H9 (cell line): ENCODE results near the gene CALM1. TPM values are rescaled to one million over a fixed set of nuclear protein-coding genes. Genes with fewer than 3 reads are reported as not detected.

ENCODE experiments used
- DNase-seq: peaks from one replicate; pipeline ENCODE4 v3.0.0-alpha.2; 2017
- H2AFZ ChIP-seq: one replicate; pipeline ENCODE4 v1.6.1; 2013; ENCODE audit warnings: mild to moderate bottlenecking, low read length, control low read depth, moderate library complexity
- H2AK5ac ChIP-seq: 2 replicates; pipeline ENCODE4 v1.6.1; 2013; ENCODE audit warnings: low read length, control low read depth, mixed read lengths; ENCODE audit not compliant: insufficient read length
- H2BK120ac ChIP-seq: one replicate; pipeline ENCODE4 v1.6.1; 2013; ENCODE audit warnings: low read depth, mild to moderate bottlenecking, low read length, control low read depth, inconsistent platforms; ENCODE audit not compliant: poor library complexity, severe bottlenecking
- H2BK12ac ChIP-seq: 2 replicates; pipeline ENCODE4 v1.6.1; 2013; ENCODE audit warnings: low read length, control low read depth, mixed read lengths, low read depth; ENCODE audit not compliant: insufficient read length
- H2BK15ac ChIP-seq: 2 replicates; pipeline ENCODE4 v1.6.1; 2013; ENCODE audit warnings: low read depth, low read length, control low read depth
- H2BK20ac ChIP-seq: one replicate; pipeline ENCODE4 v1.6.1; 2013; ENCODE audit warnings: low read depth, mild to moderate bottlenecking, low read length, control low read depth, inconsistent platforms; ENCODE audit not compliant: poor library complexity, severe bottlenecking
- H2BK5ac ChIP-seq: 2 replicates; pipeline ENCODE4 v1.6.1; 2013; ENCODE audit warnings: low read length, control low read depth, mixed read lengths; ENCODE audit not compliant: insufficient read length
- H3K14ac ChIP-seq: 2 replicates; pipeline ENCODE4 v1.6.1; 2013; ENCODE audit warnings: low read length, control low read depth; ENCODE audit not compliant: insufficient read depth
- H3K18ac ChIP-seq: 2 replicates; pipeline ENCODE4 v1.6.1; 2013; ENCODE audit warnings: low read depth, mild to moderate bottlenecking, mixed read lengths, low read length, control low read depth; ENCODE audit not compliant: insufficient read length
- H3K23ac ChIP-seq: 2 replicates; pipeline ENCODE4 v1.6.1; 2013; ENCODE audit warnings: low read length, control low read depth, mixed read lengths, low read depth; ENCODE audit not compliant: insufficient read length
- H3K23me2 ChIP-seq: 2 replicates; pipeline ENCODE4 v1.6.1; 2013; ENCODE audit warnings: low read depth, mild to moderate bottlenecking, mixed read lengths, low read length, control low read depth; ENCODE audit not compliant: insufficient read length, poor library complexity, severe bottlenecking
- H3K27ac ChIP-seq: 2 replicates; pipeline ENCODE4 v1.5.1; 2013; ENCODE audit warnings: low read length, control low read depth, mixed read lengths, low read depth; ENCODE audit not compliant: insufficient read length
- H3K27me3 ChIP-seq: 2 replicates; pipeline ENCODE4 v1.6.1; 2013; ENCODE audit warnings: low read length, control low read depth, inconsistent platforms; ENCODE audit not compliant: insufficient read depth
- H3K4ac ChIP-seq: 2 replicates; pipeline ENCODE4 v1.6.1; 2013; ENCODE audit warnings: low read depth, mild to moderate bottlenecking, control low read depth, inconsistent platforms, low read length, moderate library complexity
- H3K4me1 ChIP-seq: 2 replicates; pipeline ENCODE4 v1.6.1; 2013; ENCODE audit warnings: low read length, control low read depth, inconsistent platforms; ENCODE audit not compliant: insufficient read depth
- H3K4me2 ChIP-seq: 2 replicates; pipeline ENCODE4 v1.6.1; 2013; ENCODE audit warnings: low read length, control low read depth, mixed read lengths; ENCODE audit not compliant: insufficient read length, insufficient read depth
- H3K56ac ChIP-seq: 2 replicates; pipeline ENCODE4 v1.6.1; 2013; ENCODE audit warnings: low read depth, mild to moderate bottlenecking, mixed read lengths, low read length, control low read depth; ENCODE audit not compliant: insufficient read length
- H3K79me1 ChIP-seq: 2 replicates; pipeline ENCODE4 v1.6.1; 2013; ENCODE audit warnings: low read depth, mild to moderate bottlenecking, moderate library complexity, low read length, control low read depth, inconsistent platforms; ENCODE audit not compliant: insufficient read depth, poor library complexity, severe bottlenecking
- H3K79me2 ChIP-seq: 2 replicates; pipeline ENCODE4 v1.6.1; 2013; ENCODE audit warnings: low read length, control low read depth, inconsistent platforms; ENCODE audit not compliant: insufficient read depth
- H3K9ac ChIP-seq: 2 replicates; pipeline ENCODE4 v1.6.1; 2013; ENCODE audit warnings: low read length, control low read depth, mixed read lengths; ENCODE audit not compliant: insufficient read length; ENCODE audit errors: extremely low read depth
- H3K9me3 ChIP-seq: one replicate; pipeline ENCODE4 v1.6.1; 2013; ENCODE audit warnings: low read depth, low read length, inconsistent platforms; ENCODE audit not compliant: control insufficient read depth
- H3T11ph ChIP-seq: one replicate; pipeline ENCODE4 v1.6.1; 2013; ENCODE audit warnings: mild to moderate bottlenecking, low read length, control low read depth, inconsistent platforms
- H4K20me1 ChIP-seq: one replicate; pipeline ENCODE4 v1.6.1; 2013; ENCODE audit not compliant: control insufficient read depth, insufficient read length, insufficient read depth
- H4K5ac ChIP-seq: 2 replicates; pipeline ENCODE4 v1.6.1; 2013; ENCODE audit warnings: low read depth, mild to moderate bottlenecking, mixed read lengths, low read length, control low read depth; ENCODE audit not compliant: insufficient read length
- H4K8ac ChIP-seq: replicated peaks from 2 replicates; pipeline ENCODE4 v1.6.1; 2013; ENCODE audit warnings: low read length, control low read depth, mixed read lengths, low read depth; ENCODE audit not compliant: insufficient read length
- H4K91ac ChIP-seq: 2 replicates; pipeline ENCODE4 v1.6.1; 2013; ENCODE audit warnings: low read depth, mild to moderate bottlenecking, moderate library complexity, mixed read lengths, low read length, control low read depth; ENCODE audit not compliant: insufficient read length
- H3K27ac Mint-ChIP-seq, 3 experiments: 2 replicates in 2 of 3; 3 replicates in 1 of 3; pipeline ENCODE4 v1.8.0; 2020 to 2021; ENCODE audit warnings: mixed read lengths in 3 of 3, mild to moderate bottlenecking in 1 of 3, moderate library complexity in 1 of 3
- H3K27me3 Mint-ChIP-seq: 2 replicates; pipeline ENCODE4 v1.8.0; 2021; ENCODE audit warnings: low read depth, mild to moderate bottlenecking, moderate library complexity, mixed read lengths
- H3K36me3 Mint-ChIP-seq, 3 experiments: 2 replicates in 2 of 3; 3 replicates in 1 of 3; pipeline ENCODE4 v1.8.0; 2020 to 2021; ENCODE audit warnings: low read depth in 3 of 3, mixed read lengths in 3 of 3; ENCODE audit not compliant: insufficient read depth in 1 of 3
- H3K4me1 Mint-ChIP-seq, 2 experiments: 2 replicates each; pipeline ENCODE4 v1.8.0; 2020; ENCODE audit warnings: mixed read lengths in 2 of 2
- H3K4me3 Mint-ChIP-seq, 2 experiments: 2 replicates in 1 of 2; 3 replicates in 1 of 2; pipeline ENCODE4 v1.8.0; 2020 to 2021; ENCODE audit warnings: mild to moderate bottlenecking in 2 of 2, mixed read lengths in 2 of 2, moderate library complexity in 1 of 2
- H3K9me3 Mint-ChIP-seq, 2 experiments: 2 replicates in 1 of 2; 3 replicates in 1 of 2; pipeline ENCODE4 v1.8.0; 2020; ENCODE audit warnings: mild to moderate bottlenecking in 2 of 2, mixed read lengths in 2 of 2, moderate library complexity in 1 of 2
- whole genome bisulfite sequencing: extraction: QIAGEN DNeasy Blood & Tissue Kit; methylation state at CpG from one replicate; pipeline ENCODE4 v1.1.7; 2013; ENCODE audit warnings: missing lambda C conversion rate, low lambda C conversion rate, mixed read lengths; ENCODE audit not compliant: insufficient read length; ENCODE audit errors: extremely low coverage; 5-methylcytosine and 5-hydroxymethylcytosine counted together
- total RNA-seq: library from RNA; stranded (reverse); gene quantifications from 2 replicates; pipeline ENCODE4 v1.2.1, GENCODE V29; 2021
- TF ChIP-seq, protein P1 (sequence below): fragments of 200-600 bp; sonication (generic); conservative IDR thresholded peaks from 3 replicates; pipeline ENCODE4 v1.8.0; 2021; ENCODE audit warnings: antibody characterized with exemption, mild to moderate bottlenecking

Gene CALM1
- total RNA-seq, 1 experiment from 2014 or later: 354 TPM

GRCh38 chr14:90423166-90423565, 26.3 kb downstream of the CALM1 start:
- no peaks in the 10 kb centered on the region for H3K4me1 ChIP-seq
- no peak overlapping the region for H3K4ac ChIP-seq
- no peak for DNase-seq
- no peak overlapping the region for H3K4me2 ChIP-seq
- H3K18ac ChIP-seq: no peak overlapping the region
- peaks cover 1 to 2% of the 10 kb centered on the region in 2 experiments; a peak in 3 of 5 replicates for H3K9me3 Mint-ChIP-seq
- no peak overlapping the region for H3K14ac ChIP-seq
- no peaks in the 10 kb centered on the region; the same call in 1 of the 2 replicates for H3K27me3 Mint-ChIP-seq
- H4K20me1 ChIP-seq: no peaks in the 10 kb centered on the region
- no peaks in the 10 kb centered on the region for H3K79me2 ChIP-seq
- H2BK15ac ChIP-seq: no peak overlapping the region
- H2AK5ac ChIP-seq: no peak overlapping the region
- no peak overlapping the region for H3K23ac ChIP-seq
- H2BK20ac ChIP-seq: no peak overlapping the region
- no peak overlapping the region for H4K91ac ChIP-seq
- H2AFZ ChIP-seq: no peak overlapping the region
- H2BK12ac ChIP-seq: no peak overlapping the region
- H3K27ac Mint-ChIP-seq: peak overlapping the region in 1 of 3 experiments; percentile 40; a peak in 1 of 7 replicates
- H3K27ac ChIP-seq: no peak overlapping the region
- TF ChIP-seq, protein P1, sequence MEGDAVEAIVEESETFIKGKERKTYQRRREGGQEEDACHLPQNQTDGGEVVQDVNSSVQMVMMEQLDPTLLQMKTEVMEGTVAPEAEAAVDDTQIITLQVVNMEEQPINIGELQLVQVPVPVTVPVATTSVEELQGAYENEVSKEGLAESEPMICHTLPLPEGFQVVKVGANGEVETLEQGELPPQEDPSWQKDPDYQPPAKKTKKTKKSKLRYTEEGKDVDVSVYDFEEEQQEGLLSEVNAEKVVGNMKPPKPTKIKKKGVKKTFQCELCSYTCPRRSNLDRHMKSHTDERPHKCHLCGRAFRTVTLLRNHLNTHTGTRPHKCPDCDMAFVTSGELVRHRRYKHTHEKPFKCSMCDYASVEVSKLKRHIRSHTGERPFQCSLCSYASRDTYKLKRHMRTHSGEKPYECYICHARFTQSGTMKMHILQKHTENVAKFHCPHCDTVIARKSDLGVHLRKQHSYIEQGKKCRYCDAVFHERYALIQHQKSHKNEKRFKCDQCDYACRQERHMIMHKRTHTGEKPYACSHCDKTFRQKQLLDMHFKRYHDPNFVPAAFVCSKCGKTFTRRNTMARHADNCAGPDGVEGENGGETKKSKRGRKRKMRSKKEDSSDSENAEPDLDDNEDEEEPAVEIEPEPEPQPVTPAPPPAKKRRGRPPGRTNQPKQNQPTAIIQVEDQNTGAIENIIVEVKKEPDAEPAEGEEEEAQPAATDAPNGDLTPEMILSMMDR: no peak
- H2BK5ac ChIP-seq: no peak overlapping the region
- WGBS: no CpG with 5 or more reads among the region's 13 CpGs
- H3K56ac ChIP-seq: no peak overlapping the region
- no peak overlapping the region for H4K5ac ChIP-seq
- H3T11ph ChIP-seq: no peak overlapping the region
- no peak overlapping the region for H4K8ac ChIP-seq
- no peaks in the 10 kb centered on the region for H3K79me1 ChIP-seq
- no peak overlapping the region for H3K9ac ChIP-seq
- no peaks in the 10 kb centered on the region; a peak in 1 of 7 replicates for H3K36me3 Mint-ChIP-seq
- no peaks in the 10 kb centered on the region for H3K27me3 ChIP-seq
- H2BK120ac ChIP-seq: no peak overlapping the region
- no peak overlapping the region for H3K4me3 Mint-ChIP-seq
- no peaks in the 10 kb centered on the region for H3K9me3 ChIP-seq
- H3K23me2 ChIP-seq: no peaks in the 10 kb centered on the region
- peaks cover 18 to 19% of the 10 kb centered on the region in 2 experiments for H3K4me1 Mint-ChIP-seq
